K562 (cell line): ENCODE results near the gene ZBTB16.

Experiments used
- ETV6 ChIP-seq, 3 experiments: fragments of 150-350 bp in 1 of 3; sonication (generic) in 1 of 3; formaldehyde crosslinking in 1 of 3; IDR thresholded peaks; 2 replicates each; pipeline versions ENCODE4 v1.6.1 to v1.8.0; 2014 to 2022; ENCODE audit warnings: borderline replicate concordance in 2 of 3, low read depth in 2 of 3, antibody characterized with exemption in 1 of 3, low read length in 1 of 3, mild to moderate bottlenecking in 1 of 3, missing genetic modification reagents in 1 of 3
- FOXM1 ChIP-seq, 2 experiments: fragments of 450-650 bp in 1 of 2; sonication (generic) in 1 of 2; formaldehyde crosslinking in 1 of 2; IDR thresholded peaks; 2 replicates each; pipeline versions ENCODE4 v1.6.1 to v1.9.0; 2017 to 2022; ENCODE audit warnings: low read depth in 2 of 2, mild to moderate bottlenecking in 2 of 2, missing genetic modification reagents in 1 of 2, moderate library complexity in 1 of 2
- IRF1 ChIP-seq: sonication (generic); formaldehyde crosslinking; IDR thresholded peaks from 2 replicates; pipeline ENCODE4 v1.8.0; 2022; ENCODE audit warnings: missing genetic modification reagents, mild to moderate bottlenecking, borderline replicate concordance
- MAX ChIP-seq: sonication (generic); formaldehyde crosslinking; IDR thresholded peaks from 2 replicates; pipeline ENCODE4 v1.9.0; 2022; ENCODE audit warnings: mild to moderate bottlenecking, missing genetic modification reagents
- MYNN ChIP-seq, 2 experiments: sonication (generic); formaldehyde crosslinking in 1 of 2; IDR thresholded peaks; 2 replicates each; pipeline versions ENCODE4 v1.5.0 to v1.6.1; 2016 to 2020; ENCODE audit warnings: antibody characterized with exemption in 1 of 2, missing genetic modification reagents in 1 of 2
- POLR2A ChIP-seq: fragments of 450-650 bp; conservative IDR thresholded peaks from 2 replicates; pipeline ENCODE4 v1.6.1; 2016
- POLR2AphosphoS5 ChIP-seq: IDR thresholded peaks from 2 replicates; pipeline ENCODE4 v1.6.1; 2011; ENCODE audit warnings: mild to moderate bottlenecking, low read depth, low read length, moderate library complexity; ENCODE audit not compliant: control insufficient read depth, insufficient read depth
- SNRNP70 ChIP-seq: fragments of 200-400 bp; formaldehyde crosslinking; optimal IDR thresholded peaks from 2 replicates; pipeline ENCODE3; 2017; ENCODE audit warnings: low read depth, low read length
- STAT5B ChIP-seq: fragments of 250-450 bp; sonication (Bioruptor Pico); IDR thresholded peaks from 2 replicates; pipeline ENCODE4 v1.8.0; 2021; ENCODE audit warnings: mild to moderate bottlenecking, inconsistent platforms
- ZNF347 ChIP-seq: fragments of 450-650 bp; formaldehyde crosslinking; IDR thresholded peaks from 2 replicates; pipeline ENCODE4 v1.4.0; 2020; ENCODE audit warnings: low read depth, mild to moderate bottlenecking, moderate library complexity
- ZNF696 ChIP-seq: fragments of 250-450 bp; sonication (Bioruptor Pico); conservative IDR thresholded peaks from 2 replicates; pipeline ENCODE4 v1.4.0; 2020; ENCODE audit warnings: mild to moderate bottlenecking, moderate library complexity

- TF ChIP-seq FOXM1 (IDR thresholded peaks at IDR 0.05; ENCODE audit: low read depth): no peak
- TF ChIP-seq FOXM1 (CRISPR knock-in tag; IDR thresholded peaks at IDR 0.05; ENCODE audit: low read depth): no peak
- TF ChIP-seq MAX (CRISPR knock-in tag): no peak
- TF ChIP-seq POLR2AphosphoS5: no peak
- TF ChIP-seq ETV6 (IDR thresholded peaks at IDR 0.05; ENCODE audit: borderline replicate concordance in 1 of 2, low read depth in 2 of 2, low read length in 1 of 2): no peak
- TF ChIP-seq ETV6 (CRISPR knock-in tag; IDR thresholded peaks at IDR 0.05; ENCODE audit: borderline replicate concordance): no peak
- no peak for TF ChIP-seq SNRNP70
- no peak for TF ChIP-seq IRF1 (CRISPR knock-in tag)
- no peak for TF ChIP-seq ZNF347 (CRISPR knock-in tag)
- no peak for TF ChIP-seq STAT5B (CRISPR knock-in tag)
- no peak for TF ChIP-seq MYNN (IDR thresholded peaks at IDR 0.05)
- no peak for TF ChIP-seq MYNN (CRISPR knock-in tag; IDR thresholded peaks at IDR 0.05)
- TF ChIP-seq POLR2A: no peak
- TF ChIP-seq ZNF696 (CRISPR knock-in tag): no peak
These were observed 199.6 kb downstream of the ZBTB16 start for GRCh38 chr11:114259124-114259526.
